ENCODE results near the gene AKR1E2. TPM values are rescaled to one million over a fixed set of nuclear protein-coding genes. Genes with fewer than 3 reads are reported as not detected.

AKR1E2 gene
- total RNA-seq = 1 to 10 TPM; 1.8 to 5.1 (median 3.4) TPM
- 1 to 10 TPM in 1 of 3 donors, under 1 TPM in 2; 0.65 to 1.8 (median 0.73) TPM for polyA plus RNA-seq
- long read RNA-seq, donor 1, partial matches to known transcripts = 0 of 2 reads
- long read RNA-seq, donor 1, other reads (novel, unspliced or antisense) = 1 of 2 reads
- long read RNA-seq, donor 2, partial matches to known transcripts = 0 of 3 reads
- long read RNA-seq, donor 2, other reads (novel, unspliced or antisense) = 3 of 3 reads

- 10 to 16% (median 15%) methylated on average over 75 to 87 of the region's 87 CpGs for WGBS, 3 donors
Measured at GRCh38 chr10:4825868-4826791, at the start of gene AKR1E2. Gene AKR1E2, plus strand, starts transcription at chr10:4826207. Its CDS starts 118 bp downstream, at chr10:4826325.

GRCh38 chr10:4776234-4776638, 49.8 kb upstream of the AKR1E2 start:
- DNase-seq = no peak
- WGBS, 3 donors = 81 to 86% (median 86%) methylated on average over 2 of the region's 2 CpGs
- no peaks in the 10 kb centered on the region for H3K27me3 ChIP-seq (ENCODE audit: insufficient read depth in 3 of 3, low read length in 2 of 3)
- no peaks in the 10 kb centered on the region for H3K36me3 ChIP-seq (ENCODE audit: insufficient read depth in 1 of 2, low read depth in 1 of 2)
- no peak for ATAC-seq
- TF ChIP-seq CTCF (IDR thresholded peaks at IDR 0.05) = no peak
- no peak overlapping the region for H3K4me3 ChIP-seq
- H3K9me3 ChIP-seq = no peaks in the 10 kb centered on the region
- H3K27ac ChIP-seq = no peak overlapping the region
- intact Hi-C loops (cut with DNase I) = no loop called here
- H3K4me1 ChIP-seq = peaks cover 8% of the 10 kb centered on the region

More at GRCh38 chr10:4825868-4826791, at the start of gene AKR1E2:
- H3K27me3 ChIP-seq (ENCODE audit: insufficient read depth in 3 of 3, low read length in 2 of 3) = peaks cover 0 to 4% (median 1%) of the 10 kb centered on the region in 3 donors
- TF ChIP-seq CTCF (IDR thresholded peaks at IDR 0.05) = no peak
- no peaks in the 10 kb centered on the region for H3K9me3 ChIP-seq
- ATAC-seq (peak; percentile 91 to 96 (median 94)), DNase-seq (peak; percentile 90 to 96)
- H3K4me3 ChIP-seq = peak within 1 kb of the TSS; percentile 80
- intact Hi-C loops (cut with DNase I) = no loop called here
- peaks cover 0 to 7% of the 10 kb centered on the region in 2 donors for H3K36me3 ChIP-seq (ENCODE audit: insufficient read depth in 1 of 2, low read depth in 1 of 2)
- H3K4me1 ChIP-seq = peaks cover 9% of the 10 kb centered on the region
- peak within 1 kb of the TSS; percentile 92 for H3K27ac ChIP-seq

- no peak overlapping the region for H3K27ac ChIP-seq
- H3K4me1 ChIP-seq = peaks cover 8% of the 10 kb centered on the region
- H3K4me3 ChIP-seq = no peak overlapping the region
- intact Hi-C loops (cut with DNase I) = no loop called here
- no peaks in the 10 kb centered on the region for H3K36me3 ChIP-seq (ENCODE audit: insufficient read depth in 1 of 2, low read depth in 1 of 2)
- TF ChIP-seq CTCF (IDR thresholded peaks at IDR 0.05) = no peak
- no peak for ATAC-seq
- H3K9me3 ChIP-seq = no peaks in the 10 kb centered on the region
- DNase-seq = no peak
- H3K27me3 ChIP-seq (ENCODE audit: insufficient read depth in 3 of 3, low read length in 2 of 3) = no peaks in the 10 kb centered on the region
Measured at GRCh38 chr10:4778761-4779160, 47.2 kb upstream of the AKR1E2 start.

GRCh38 chr10:4780091-4780490, 45.9 kb upstream of the AKR1E2 start:
- H3K4me3 ChIP-seq = no peak overlapping the region
- WGBS, 3 donors = 52 to 68% (median 58%) methylated on average over 2 of the region's 2 CpGs

More at GRCh38 chr10:4780091-4780490, 45.9 kb upstream of the AKR1E2 start:
- intact Hi-C loops (cut with DNase I) = no loop called here
- H3K27me3 ChIP-seq (ENCODE audit: insufficient read depth in 3 of 3, low read length in 2 of 3) = no peaks in the 10 kb centered on the region
- no peak for DNase-seq
- no peak for TF ChIP-seq CTCF (IDR thresholded peaks at IDR 0.05)
- ATAC-seq = no peak
- H3K36me3 ChIP-seq (ENCODE audit: insufficient read depth in 1 of 2, low read depth in 1 of 2) = no peaks in the 10 kb centered on the region
- H3K27ac ChIP-seq = no peak overlapping the region
- peaks cover 8% of the 10 kb centered on the region for H3K4me1 ChIP-seq
- H3K9me3 ChIP-seq = no peaks in the 10 kb centered on the region

All from psoas muscle (tissue), 8 donors.